GM18502 (cell line): ENCODE results near the gene EYS.
"Not testable (repeated sequence)": the region's sequence is repeated elsewhere in the genome, so short reads cannot be mapped to it uniquely, and the experiment has no call there.

Experiments used
- ATAC-seq: cut with Tn5 transposase; IDR thresholded peaks from one replicate; pipeline ENCODE4 v1.9.1; 2021; ENCODE audit warnings: mild to moderate bottlenecking; ENCODE audit not compliant: unreplicated experiment, poor library complexity

EYS gene

DNA sequence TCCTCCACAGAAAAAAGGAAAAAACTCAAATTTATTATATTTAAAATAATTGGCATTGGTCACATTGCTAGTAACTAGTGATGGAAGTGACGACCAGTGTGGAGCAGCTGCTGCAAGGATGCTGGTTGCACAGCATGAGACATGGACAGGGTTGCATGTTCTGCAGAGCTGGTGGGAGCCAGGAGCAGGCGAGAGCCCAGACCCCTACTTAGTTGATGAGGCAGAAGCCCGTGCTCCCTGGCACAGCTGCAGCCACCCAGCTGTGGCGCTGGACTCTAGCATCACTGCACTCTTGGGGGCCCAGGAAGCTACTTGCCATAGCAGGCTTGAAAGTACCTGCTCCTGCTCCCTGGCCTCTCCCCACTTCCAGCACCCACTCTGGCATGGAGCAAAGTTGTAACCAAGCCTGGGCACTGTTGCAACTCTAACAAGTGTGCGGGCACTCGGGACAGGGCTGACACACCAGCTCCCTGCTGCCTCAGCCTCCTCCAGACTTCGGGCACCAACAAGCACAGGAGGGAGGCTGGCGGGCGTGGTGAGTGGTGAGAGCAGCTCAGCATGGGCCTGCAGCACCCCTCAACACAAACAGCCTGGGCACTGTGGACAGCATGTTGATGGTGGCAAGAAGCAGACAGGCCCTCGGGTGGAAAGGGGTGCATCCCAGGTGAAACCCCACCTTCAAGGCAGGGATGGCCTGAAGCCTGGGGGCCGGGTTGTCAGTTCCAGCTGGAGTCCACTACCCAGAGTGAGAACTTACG lies 69.6 kb downstream of the EYS start:
- no peak for ATAC-seq

DNA sequence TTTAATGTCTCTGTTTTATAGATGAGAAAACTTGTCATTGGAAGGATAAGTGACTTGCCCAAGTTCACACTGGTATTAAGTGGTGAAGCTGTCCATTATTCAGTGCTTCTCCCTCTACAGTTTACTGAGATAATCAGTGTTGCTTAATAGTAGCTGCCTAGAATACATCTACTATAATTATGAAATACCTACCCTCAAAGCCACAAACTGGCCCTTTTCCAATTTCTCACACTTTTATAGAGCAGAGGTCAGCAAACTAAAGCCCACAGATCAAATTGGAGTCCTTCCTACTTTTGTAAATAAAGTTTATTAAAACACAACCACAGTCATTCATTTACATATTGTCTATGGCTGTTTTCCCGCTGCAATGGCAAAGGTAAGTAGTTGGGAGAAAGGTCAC lies 73.5 kb downstream of the EYS start:
- ATAC-seq: no peak

DNA sequence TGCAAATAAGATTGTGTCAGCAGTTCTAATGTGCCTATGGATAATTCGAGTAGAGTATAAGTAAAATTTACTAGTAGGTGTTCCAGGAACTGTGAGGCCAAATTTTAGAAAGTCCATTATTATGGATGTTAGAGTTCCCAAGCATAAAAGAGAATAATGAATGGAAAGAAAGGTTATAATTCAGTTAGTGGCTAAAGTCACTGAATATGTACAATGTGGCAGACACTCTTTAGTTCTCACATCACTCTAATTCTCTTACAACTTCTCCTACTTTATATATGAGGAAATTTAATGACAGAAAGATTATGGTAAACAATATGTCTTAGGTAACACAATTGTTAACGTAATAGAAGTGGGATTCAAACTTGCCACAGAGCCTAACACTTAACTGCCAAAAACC lies 75.3 kb downstream of the EYS start:
- no peak for ATAC-seq

DNA sequence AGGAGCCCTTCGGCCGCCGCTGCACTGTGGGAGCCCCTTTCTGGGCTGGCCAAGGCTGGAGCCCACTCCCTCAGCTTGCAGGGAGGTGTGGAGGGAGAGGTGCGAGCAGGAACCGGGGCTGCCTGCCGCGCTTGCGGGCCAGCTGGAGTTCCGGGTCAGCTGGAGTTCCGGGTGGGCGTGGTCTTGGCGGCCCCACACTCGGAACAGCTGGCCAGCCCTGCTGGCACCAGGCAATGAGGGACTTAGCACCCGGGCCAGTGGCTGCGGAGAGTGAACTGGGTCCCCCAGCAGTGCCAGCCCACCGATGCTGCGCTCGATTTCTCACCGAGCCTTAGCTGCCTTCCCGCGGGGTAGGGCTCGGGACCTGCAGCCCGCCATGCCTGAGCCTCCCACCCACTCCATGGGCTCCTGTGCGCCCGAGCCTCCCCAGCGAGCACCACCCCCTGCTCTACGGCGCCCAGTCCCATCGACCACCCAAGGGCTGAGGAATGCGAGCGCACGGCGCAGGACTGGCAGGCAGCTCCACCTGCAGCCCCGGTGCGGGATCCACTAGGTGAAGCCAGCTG lies 79.5 kb downstream of the EYS start:
- not testable (repeated sequence) for ATAC-seq

DNA sequence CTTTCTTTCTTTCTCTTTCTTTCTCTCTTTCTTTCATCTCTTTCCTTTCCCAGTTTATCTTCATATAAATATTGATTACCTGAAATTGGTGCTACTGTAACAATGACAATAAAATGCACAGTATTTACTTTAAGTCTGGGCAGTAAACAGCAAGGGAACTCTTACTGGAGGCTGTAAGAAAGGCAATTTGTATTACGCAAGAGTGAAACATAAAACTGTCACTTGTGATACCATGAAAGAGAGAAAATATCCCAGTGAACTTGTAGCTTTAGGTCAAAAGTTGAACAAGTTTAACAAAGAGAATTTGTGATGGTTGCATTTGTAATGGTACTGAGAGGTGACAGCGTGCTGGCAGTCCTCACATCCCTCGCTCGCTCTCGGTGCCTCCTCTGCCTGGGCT lies 80.0 kb downstream of the EYS start:
- no peak for ATAC-seq

DNA sequence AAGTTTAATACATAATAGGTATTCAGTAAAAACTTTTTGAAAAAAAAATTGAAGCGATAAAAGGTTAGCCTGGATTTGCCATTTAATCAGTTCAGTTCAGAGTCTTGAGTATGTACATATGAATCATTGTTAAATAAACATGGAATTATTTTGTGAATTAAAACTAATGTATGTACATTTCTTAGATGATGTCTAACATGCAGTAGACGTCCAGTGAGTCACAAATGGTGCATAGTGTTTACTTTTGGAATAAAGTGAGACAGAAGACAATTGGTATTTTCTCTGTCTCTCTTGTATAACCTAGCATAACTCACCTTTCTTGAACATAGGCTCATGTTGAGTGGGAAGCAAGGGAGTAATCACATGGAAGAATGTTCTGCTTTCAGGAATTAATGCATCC lies 83.5 kb downstream of the EYS start:
- no peak for ATAC-seq

DNA sequence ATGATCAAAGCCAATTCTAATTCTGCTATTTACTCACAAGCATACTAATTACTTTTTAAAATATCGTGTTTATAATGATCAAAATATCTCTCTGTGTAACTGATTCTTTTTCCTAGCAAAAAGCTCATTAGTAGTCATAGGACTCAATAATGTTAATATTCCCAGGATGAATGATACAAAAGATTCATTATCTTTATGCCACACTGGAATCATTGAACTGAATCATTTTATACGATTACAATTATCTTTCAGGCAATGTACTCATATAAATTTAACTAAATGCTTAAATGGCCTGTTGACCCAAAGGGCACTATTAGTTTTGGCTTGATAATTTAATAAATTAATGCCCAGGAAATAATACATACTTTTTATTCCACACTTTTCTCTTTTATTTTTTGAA lies 96.3 kb downstream of the EYS start:
- ATAC-seq: no peak

DNA sequence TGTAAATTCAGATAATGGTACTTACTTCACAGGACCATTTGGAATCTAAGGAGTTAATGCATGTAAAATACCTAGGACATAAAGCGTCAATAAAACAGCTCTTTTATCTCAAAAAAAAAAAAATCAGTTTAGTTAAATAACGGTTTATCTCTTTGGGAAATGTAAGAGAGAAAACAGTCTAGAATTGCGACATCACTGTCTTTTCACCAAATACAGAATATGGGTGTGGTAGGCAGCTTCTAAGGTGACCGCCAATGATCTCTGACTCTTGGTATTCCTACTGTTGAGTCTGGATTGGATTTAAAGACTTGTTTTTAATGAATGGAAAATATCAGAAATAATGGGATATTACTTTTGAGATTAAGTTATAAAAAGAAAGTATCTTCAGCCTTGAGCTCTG lies 111.5 kb downstream of the EYS start:
- ATAC-seq: no peak

DNA sequence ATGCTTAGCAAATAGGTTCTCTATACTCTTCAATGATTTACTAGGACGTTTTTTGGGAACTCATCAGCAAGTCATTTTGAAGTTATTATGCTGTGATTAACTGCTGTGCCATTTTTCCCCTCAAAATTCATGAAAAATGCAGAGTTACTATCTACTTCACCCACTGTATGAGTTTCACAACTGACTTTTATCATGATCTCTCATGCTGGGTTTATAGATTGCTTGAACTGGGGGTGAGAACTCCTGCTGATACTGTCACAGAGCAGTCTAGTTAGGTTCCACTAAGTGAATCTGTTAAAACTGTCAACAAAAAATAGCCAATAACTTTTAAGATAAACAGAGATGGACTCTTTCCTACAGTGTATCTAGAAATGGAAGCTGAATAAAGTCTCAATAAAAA lies 136.7 kb downstream of the EYS start:
- ATAC-seq: no peak

DNA sequence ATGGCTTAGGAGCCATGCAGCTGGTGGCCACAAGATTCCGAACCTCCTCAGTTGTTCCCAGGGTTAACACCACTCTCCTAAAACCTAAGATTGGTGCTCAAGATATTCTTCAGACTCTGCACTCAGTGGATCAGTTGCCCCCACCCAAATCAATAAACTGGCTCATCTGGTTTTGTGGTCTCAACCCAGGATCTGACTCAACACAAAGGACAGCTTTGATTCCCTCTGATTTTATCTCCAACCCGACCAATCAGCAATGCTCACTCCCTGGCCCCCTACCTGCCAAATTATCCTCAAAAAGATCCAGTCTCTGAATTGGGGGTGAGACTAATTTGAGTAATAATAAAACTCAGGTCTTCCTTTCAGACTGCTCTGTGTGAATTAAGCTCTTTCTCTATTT lies 137.5 kb downstream of the EYS start:
- no peak for ATAC-seq

DNA sequence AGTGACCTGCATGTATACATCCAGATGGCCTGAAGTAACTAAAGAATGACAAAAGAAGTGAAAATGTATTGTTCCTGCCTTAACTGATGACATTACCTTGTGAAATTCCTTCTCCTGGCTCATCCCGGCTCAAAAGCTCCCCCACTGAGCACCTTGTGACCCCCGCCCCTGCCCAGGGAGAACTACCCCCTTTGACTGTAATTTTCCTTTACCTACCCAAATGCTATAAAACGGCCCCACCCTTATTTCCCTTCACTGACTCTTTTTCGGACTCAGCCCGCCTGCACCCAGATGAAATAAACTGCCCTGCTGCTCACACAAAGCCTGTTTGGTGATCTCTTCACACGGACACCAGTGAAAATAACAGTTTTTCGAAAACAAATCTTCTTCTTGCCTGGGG lies 138.0 kb downstream of the EYS start:
- not testable (repeated sequence) for ATAC-seq

DNA sequence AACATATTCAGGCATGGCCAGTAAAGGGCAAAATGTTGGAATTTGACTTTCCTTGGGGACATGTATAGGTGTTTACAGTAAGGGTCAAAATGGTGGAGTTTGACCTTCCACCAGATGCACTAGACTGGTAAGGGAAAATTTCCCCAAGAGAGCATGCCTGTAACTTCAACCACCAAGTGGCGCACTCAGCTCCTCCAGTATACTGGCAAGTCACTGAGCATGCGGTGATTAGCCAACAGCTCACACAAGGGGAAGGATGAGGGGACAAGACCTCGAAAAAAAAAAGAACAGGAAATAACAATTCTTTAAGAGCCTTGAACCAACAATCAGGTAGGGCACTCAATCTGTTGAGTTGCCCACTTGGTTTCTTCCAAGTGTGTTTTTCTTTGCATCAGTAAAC lies 140.9 kb downstream of the EYS start:
- ATAC-seq: no peak

DNA sequence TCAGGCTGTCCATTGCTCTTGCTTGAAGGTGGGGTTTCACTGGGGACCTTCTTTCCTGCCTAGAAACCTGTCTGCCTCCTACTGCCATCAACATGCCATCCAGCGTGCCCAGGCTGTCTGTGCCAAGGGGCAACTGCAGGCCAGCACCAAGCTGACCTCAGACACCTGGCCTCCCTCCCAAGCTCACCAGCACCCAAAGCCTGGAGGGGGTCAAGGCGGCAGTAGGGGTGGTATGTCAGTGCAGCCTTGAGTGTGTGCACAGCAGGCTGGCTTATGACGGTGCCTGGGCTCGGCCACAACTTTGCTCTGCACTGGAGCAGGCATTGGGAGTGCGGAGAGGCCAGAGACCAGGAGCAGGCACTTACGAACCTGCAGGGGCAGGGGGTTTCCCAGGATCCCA lies 149.0 kb downstream of the EYS start:
- ATAC-seq: no peak

DNA sequence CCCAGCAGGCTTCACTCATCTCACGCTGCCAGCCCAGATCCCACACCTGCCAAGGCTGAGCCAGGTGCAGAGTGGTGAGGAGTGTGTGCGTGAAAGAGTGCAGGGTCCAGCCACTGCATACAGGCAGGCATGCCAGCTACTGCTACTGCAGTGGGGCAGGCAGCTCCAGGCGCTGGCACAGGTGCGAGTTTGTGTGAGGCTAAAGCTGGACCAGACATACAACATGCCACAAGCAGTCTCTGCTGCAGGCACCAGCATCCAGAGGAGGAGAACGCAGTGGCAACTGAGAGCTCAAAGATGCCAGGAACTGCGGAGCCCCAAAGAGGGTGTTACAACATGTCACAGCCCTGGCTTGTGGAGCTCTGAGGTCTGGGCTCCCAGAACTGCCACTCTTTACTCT lies 149.8 kb downstream of the EYS start:
- ATAC-seq: no peak

DNA sequence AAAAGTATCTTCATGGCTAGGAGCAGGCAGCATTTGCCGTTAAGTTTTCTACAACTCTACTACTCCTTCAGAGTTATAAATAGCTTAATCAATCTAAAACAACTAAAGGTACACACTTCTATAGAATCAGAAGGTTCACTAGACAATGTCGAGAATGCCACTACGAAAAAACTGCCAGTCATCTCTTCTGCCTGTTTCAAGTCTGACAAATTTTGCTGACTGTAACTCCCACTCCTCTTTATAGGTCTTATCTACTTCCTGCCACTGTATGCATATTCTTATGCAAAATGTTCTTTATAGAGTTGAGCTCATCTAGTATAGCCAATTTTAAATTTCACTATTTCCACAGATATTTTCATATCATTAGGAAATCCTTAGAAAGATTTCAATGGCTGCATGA lies 160.1 kb downstream of the EYS start:
- ATAC-seq: no peak

DNA sequence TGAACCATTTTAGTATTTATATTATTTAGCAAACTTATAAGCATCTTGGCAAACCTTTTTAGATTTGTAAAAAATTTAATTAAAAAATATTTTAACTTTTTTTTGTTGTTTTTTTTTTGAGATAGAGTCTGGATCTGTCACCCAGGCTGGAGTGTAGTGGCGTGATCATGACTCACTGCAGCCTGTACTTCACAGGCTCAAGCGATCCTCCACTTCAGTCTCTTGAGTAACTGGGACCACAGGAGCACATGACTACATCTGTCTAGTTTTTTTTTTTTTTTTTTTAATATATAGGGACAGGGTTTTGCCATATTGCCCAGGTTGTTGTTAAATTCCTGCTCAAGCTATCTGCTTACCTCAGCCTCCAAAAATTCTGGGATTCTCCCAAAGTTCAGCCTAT lies 161.1 kb downstream of the EYS start:
- no peak for ATAC-seq

DNA sequence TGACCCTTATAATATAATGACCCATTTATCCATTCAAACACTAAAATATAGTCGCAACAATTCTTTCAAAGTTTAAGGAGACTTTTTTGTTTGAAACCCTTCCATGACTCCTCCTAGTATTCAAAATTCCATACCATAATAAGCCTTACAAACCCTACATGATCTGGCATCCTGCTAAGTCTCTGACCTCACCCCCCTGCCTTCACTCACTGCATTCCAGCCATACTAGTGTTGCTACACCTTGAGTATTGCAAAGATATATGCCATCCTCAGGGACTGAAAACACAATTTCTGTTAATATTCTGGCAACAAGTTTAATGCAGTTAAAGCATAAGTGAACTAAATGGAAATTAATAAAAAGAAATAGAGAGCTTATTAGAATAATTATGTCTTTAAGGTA lies 168.4 kb downstream of the EYS start:
- no peak for ATAC-seq

DNA sequence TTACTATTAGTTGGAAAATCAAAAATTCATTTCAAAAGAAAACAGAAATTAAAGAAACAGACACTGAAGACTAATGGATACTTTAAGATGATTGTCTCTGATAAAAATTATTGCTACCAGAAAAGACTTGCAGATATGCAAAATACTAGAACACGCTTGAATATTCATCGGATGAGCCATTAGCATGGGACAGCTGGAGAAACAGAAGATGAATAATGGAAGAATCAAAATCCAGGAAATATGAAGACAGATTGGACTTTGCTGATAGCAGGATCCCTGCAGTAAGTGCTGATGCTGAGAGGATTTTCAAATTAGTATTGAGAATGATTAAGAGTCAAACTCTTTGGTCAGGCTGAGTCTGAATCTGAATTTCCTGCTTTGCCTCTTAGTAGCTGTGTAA lies 169.4 kb downstream of the EYS start:
- ATAC-seq: no peak

DNA sequence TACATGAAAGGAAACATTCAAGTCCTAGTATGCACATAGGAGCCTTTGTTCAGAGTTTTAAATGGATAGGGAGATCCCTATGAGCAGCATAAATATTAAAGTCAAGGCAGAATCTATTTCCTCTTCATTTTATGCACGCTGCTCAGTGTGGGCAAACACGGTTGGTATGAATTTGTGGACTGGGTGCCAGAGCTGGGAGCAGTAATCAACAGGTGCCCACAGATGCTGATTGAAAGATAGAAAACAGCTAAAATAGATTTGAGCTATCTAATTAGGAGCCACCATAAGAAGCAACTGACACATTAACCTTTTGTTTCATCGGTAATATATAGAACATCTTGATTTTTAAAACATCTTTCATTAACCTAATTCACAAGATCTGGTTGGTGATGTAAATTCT lies 175.5 kb downstream of the EYS start:
- ATAC-seq: no peak

DNA sequence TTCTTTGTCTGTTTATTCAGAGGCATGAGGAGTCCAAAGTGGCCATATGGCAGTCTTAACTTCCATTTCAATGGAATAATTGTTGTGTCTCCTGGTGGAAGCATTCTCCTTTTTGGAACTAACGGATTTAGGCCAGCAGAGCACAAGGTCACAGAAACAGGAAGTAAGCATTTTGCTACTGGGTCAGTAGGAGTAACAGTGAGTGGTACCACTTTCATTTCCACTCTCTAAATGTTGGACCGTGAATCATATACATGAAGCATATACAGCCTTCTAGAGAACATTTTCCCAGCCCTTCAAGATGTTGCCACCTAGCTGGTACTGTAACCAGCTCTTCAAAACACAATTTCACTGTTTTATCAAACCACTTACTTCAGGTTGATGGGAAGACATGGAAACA lies 182.8 kb downstream of the EYS start:
- no peak for ATAC-seq

DNA sequence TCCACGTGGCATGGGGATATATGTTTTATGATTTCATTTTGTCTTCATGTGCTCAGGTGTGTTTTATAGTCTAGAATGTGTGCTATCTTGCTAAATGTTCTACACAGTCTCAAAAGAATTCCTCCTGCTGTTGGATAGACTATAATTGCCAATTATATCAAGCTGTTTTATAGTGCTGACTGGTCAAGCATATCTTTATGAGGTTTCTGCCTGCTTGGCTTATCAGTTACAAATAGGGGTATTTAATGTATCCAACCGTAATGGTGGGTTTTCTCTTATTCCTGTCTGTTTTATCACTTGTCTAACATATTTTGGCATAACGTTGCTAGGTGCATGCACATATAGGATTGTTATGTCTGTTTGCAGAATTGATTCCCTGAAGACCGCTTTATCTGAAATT lies 201.3 kb downstream of the EYS start:
- no peak for ATAC-seq

DNA sequence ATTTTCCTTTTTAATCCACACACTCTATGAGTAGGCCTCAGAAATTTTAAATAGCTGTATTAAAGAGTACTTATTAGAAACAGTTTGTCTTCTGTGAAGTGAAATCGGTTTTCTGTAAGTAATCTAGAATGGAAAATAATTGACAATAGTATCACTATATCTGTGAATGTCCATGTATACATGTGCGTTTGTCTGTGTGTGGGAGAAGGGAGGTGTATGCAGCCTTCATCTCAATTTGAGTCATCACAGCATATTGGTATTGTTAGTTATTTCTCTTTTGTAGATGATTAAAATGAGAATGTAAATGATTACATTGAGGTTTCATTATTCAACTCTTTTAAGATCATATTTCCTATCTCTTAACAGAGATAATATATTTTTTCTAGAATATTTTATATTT lies 206.0 kb downstream of the EYS start:
- no peak for ATAC-seq
